ENCODE data around the gene PSMD9. TPM values are rescaled to one million over a fixed set of nuclear protein-coding genes. Genes with fewer than 3 reads are reported as not detected.

The PSMD9 gene
- total and polyA plus RNA-seq, 12 donors, result 13.6 to 117 (median 34.4) TPM

DNA sequence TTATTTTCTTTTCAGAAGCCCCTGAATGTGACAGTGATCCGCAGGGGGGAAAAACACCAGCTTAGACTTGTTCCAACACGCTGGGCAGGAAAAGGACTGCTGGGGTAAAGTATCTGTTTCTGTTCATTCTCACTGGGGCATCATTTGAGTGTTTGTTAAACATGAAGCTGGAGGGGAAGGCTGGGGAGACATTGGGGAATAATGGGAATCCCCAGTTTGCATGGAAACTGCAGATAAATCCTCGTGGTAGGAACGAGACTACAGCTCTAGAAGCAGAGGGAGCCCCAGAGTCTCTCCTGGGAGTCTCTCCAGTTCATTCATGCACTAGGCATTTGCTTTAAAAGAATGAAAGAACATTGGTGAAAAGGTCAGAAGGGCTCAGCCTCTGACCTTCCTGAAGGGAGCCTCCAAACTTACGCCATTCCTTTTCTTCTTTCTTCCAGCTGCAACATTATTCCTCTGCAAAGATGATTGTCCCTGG lies 27.3 kb downstream of the PSMD9 start:
- Histone ChIP-seq H3K36me3 (peaks cover 0 to 77% (median 12%) of the 10 kb centered on the region in 9 donors), H3K27ac (no peak overlapping the region), H3K4me1 (peaks cover 0 to 17% (median 5%) of the 10 kb centered on the region in 9 donors), H3K9me3 (no peaks in the 10 kb centered on the region), H3K4me3 (no peak overlapping the region), H3K27me3 (no peaks in the 10 kb centered on the region)
- TF ChIP-seq CTCF (IDR thresholded peaks at IDR 0.05), result no peak
- DNase-seq, result no peak
- 71 to 82% methylated on average over 5 of the region's 5 CpGs for WGBS, 2 donors
- intact Hi-C loops (cut with DNase I), result loop anchor here in 7 of 10 donors (5.0 to 10.0 kb wide), 8 partner anchors 106 to 279 kb away; partner anchors contain the start of gene BCL7A (in 2 of the 7)
- ATAC-seq, result no peak

GRCh38 chr12:121916719-121917118 lies 28.1 kb downstream of the PSMD9 start:
- 61 to 85% methylated on average over 7 of the region's 7 CpGs for WGBS, 2 donors
- TF ChIP-seq CTCF (IDR thresholded peaks at IDR 0.05), result peak in 4 of 9 donors; percentile 11 to 52 (median 40)
- Histone ChIP-seq H3K4me3 (no peak overlapping the region), H3K27me3 (no peaks in the 10 kb centered on the region), H3K36me3 (peaks cover 0 to 68% (median 12%) of the 10 kb centered on the region in 9 donors), H3K4me1 (peaks cover 0 to 17% (median 5%) of the 10 kb centered on the region in 9 donors), H3K27ac (peak overlapping the region in 2 of 10 donors; percentile 1 to 6), H3K9me3 (no peaks in the 10 kb centered on the region)
- DNase-seq (peak in 1 of 2 donors; percentile 18), ATAC-seq (peak in 2 of 8 donors; percentile 9 to 24)
- intact Hi-C loops (cut with DNase I), result loop anchor here in 7 of 10 donors (5.0 to 10.0 kb wide), 8 partner anchors 106 to 278 kb away; partner anchors contain the start of gene BCL7A (in 2 of the 7)

DNA sequence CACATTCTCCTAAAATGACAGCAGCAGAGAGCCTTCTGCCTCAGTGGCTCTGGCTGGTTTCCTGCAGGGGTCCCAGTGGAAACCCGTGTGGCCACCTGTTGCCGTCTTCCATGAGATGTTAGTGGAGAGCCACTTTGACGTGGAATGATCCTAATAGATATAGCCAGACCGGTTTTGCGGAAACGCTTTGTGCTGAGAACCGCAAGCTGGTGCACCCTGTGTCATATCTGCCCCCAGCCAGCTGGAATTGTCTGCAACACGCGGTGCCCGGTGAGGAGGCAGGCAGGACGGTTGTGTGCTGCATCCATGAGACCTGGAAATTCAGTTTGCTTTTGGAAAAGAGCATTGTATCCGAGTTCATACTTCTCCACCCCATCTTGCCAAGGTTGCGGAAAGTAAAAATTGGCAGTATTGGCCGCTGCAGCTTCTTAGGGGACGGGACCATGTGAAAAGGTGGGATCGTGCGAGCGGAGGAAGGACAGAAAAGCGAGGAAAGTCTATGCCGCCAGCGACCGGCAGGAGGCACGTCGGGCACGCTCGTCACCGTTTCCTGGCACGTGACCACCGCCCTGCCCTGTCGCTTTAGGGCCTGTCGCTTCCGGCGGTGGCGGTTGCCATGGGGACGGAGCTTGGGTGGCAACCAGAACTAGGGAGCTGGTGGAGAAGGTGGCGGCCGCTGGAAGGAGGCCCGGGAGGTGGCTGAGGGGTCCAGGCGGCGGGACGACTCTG lies 29.5 kb downstream of the PSMD9 start, which contains the start of gene CFAP251:
CFAP251 (plus strand) TSS at position 643 of the 729 bp plus-strand sequence. CDS start 2,714 bp downstream, outside the sequence.
- peak; percentile 90 to 98 (median 96) for ATAC-seq
- H3K4me1 ChIP-seq, result peaks cover 0 to 17% (median 5%) of the 10 kb centered on the region in 9 donors
- peak within 1 kb of the TSS in 7 of 10 donors; percentile 21 to 71 (median 44) for H3K27ac ChIP-seq
- TF ChIP-seq CTCF (IDR thresholded peaks at IDR 0.05), result peak; percentile 21 to 88 (median 67)
- intact Hi-C loops (cut with DNase I), result loop anchor here in 7 of 10 donors (1.0 to 10.0 kb wide), 9 partner anchors 104 to 277 kb away; partner anchors contain the start of gene BCL7A (in 2 of the 7)
- H3K27me3 ChIP-seq, result no peaks in the 10 kb centered on the region
- WGBS, 2 donors, result 16 to 21% methylated on average over 41 of the region's 41 CpGs
- no peaks in the 10 kb centered on the region for H3K9me3 ChIP-seq
- DNase-seq, result peak; percentile 90 to 96
- peak within 1 kb of the TSS in 9 of 10 donors; percentile 35 to 58 (median 52) for H3K4me3 ChIP-seq
- peaks cover 0 to 55% (median 12%) of the 10 kb centered on the region in 9 donors for H3K36me3 ChIP-seq

- H3K27ac ChIP-seq, result peak overlapping the region in 7 of 10 donors; percentile 21 to 71 (median 44)
- intact Hi-C loops (cut with DNase I), result loop anchor here in 7 of 10 donors (1.0 to 10.0 kb wide), 9 partner anchors 104 to 276 kb away; partner anchors contain the start of gene BCL7A (in 2 of the 7)
- H3K36me3 ChIP-seq, result peaks cover 0 to 50% (median 12%) of the 10 kb centered on the region in 9 donors
- H3K27me3 ChIP-seq, result no peaks in the 10 kb centered on the region
- H3K9me3 ChIP-seq, result no peaks in the 10 kb centered on the region
- H3K4me1 ChIP-seq, result peaks cover 0 to 21% (median 8%) of the 10 kb centered on the region in 9 donors
- TF ChIP-seq CTCF (IDR thresholded peaks at IDR 0.05), result no peak
- WGBS, 2 donors, result 12 to 15% methylated on average over 21 to 22 of the region's 22 CpGs
- ATAC-seq (no peak), DNase-seq (no peak)
- H3K4me3 ChIP-seq, result peak overlapping the region in 9 of 10 donors; percentile 35 to 58 (median 52)
Measured at GRCh38 chr12:121918679-121919038, 30.1 kb downstream of the PSMD9 start.

Measured in heart right ventricle (tissue), 16 donors.